Measurements from ENCODE around the gene SNX10.

SNX10 gene

DNA sequence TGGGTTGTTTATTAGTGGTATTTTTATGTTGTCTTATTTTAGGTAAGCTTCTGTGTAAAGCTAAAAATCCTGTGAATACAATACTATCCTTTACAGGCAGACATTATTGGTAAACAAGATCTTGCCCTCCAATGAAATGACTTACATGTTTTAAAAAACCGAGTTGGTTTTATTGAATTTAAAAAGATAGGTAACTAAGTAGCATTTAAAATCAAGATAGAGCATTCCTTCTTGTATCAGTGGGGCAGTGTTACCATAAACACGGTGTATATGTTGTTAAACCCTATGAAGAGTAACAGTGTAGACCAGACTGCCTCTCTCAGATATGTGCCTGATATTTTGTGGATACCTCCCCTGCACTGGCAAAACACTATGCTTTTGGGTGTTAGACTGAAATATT is 81.0 kb downstream of the SNX10 start:
- DNase-seq = no peak

DNA sequence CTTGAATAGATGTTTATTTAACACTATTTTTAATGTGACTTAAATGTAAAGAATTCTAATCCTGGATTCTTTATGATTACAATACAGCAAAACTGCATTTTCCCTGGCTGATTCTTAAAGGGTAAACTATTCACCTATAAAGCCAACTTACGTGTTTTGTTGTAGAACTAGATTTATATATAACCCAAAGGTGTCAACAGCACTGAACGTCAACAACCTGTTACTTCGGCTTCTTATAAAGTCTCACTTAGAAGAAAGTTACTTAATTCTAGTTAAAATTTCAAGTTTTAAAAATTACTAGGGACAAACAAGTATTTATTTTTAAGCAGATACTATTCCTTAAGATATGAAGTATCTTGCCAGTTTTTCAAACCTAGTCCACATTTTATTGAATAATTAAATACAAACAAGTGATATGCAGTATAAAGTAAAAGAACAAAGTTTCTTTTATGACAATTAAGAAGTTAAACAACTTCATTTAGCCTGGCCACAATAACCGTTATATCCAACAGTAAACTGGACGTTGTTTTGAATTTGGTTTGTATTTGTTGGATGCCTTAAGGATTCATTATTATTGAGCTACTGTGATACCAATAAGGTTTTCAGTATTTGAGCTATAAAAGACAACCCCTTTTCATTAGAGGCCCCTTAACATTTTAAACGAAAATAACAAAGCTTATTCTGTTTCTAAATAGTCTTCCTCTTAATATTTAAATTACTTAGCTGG is 83.1 kb downstream of the SNX10 start:
- no peak for DNase-seq

DNA sequence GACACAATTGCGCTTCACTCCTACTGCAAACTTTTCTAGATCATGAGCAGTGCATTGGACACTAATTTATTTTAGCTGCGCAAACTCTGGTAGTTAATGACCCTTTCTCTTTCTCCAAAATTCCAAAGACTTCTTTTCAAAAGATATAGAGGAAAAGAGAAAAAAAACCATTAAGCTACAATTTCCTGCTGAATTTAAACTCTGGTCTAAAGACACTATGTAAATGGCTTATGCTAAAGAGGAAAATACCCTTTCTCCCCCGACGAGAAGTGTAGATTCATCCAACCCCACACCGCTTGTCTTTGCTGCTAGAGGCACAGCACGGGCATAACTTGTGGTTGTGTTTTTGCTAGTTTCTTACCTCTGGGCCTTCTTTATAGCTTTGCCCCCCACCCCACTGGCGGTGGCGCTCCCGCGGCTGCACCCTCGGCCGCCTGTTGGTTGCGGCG is 84.1 kb downstream of the SNX10 start:
- no peak for DNase-seq

DNA sequence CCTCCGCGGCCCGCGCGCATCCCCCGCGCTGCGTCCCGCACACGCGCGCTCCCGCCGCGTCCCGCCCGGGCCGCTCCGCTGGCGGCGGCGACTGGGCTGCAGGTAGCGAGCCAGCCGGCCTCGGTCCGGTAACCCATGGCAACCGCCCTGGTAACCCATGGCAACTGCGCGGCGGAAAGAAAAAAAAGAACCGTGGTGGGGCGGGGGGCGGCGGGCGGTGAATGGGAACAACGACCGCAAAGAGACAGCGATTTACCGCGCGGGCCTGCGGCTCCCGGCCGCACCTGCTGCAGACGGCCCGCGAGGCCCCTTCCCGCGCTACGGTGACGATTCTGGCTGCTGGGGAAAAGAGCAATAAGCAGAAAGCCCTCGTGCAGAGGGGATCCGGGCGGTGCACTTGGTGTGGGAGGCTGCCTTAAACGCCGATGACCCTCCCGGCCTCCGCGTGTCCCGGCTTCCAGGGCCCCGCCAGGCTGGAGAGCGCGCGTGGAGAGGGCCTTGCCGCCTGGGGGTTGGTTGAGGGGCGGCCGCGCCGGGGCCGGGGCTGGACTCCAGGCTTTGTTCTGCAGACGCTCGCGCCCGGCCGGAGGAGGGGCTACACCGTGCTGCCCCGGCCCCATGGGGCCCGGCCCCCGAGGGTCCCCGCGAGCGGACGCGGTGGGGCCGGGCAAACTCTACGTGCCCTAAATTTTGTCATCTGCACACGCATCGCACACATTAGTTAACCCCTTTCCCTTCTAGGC is 84.7 kb downstream of the SNX10 start:
- peak; percentile 82 for DNase-seq

DNA sequence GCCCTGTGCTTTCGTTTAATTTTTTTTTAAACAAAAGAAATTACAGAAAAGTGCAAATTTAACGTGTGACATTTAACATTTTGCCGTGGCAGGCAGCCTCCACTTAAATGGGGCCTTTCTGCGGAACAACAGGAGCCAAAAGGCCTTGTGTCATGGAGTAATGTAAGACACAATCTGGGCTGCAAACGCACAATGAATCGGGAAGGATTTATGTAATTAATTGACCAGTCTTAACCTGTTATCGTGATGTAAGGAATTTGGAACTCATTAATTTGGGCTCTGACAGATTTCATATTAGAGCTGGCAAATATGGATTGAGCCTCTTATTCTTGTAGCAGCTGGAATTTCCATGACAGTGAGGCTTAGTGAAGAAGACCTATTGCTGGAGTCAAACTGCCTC is 86.4 kb downstream of the SNX10 start:
- DNase-seq = no peak

DNA sequence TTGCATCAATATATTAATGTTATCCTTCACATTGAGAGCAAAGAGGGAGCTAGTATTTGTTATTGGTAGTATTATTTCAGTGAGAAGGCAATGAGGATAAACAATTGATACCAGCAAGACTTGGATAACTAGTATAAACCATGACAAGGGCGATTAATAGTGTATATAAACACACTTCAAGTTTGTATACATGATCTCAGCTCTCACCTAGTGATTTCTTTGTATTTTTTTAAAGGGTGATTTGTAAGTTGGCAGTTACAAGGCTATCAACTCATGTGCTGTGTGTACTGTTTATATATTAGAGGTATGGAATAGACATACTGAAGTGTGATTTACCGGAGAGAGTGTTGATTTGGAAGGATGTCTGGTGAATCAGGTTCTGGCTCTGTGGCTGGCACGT is 88.0 kb downstream of the SNX10 start:
- no peak for DNase-seq

DNA sequence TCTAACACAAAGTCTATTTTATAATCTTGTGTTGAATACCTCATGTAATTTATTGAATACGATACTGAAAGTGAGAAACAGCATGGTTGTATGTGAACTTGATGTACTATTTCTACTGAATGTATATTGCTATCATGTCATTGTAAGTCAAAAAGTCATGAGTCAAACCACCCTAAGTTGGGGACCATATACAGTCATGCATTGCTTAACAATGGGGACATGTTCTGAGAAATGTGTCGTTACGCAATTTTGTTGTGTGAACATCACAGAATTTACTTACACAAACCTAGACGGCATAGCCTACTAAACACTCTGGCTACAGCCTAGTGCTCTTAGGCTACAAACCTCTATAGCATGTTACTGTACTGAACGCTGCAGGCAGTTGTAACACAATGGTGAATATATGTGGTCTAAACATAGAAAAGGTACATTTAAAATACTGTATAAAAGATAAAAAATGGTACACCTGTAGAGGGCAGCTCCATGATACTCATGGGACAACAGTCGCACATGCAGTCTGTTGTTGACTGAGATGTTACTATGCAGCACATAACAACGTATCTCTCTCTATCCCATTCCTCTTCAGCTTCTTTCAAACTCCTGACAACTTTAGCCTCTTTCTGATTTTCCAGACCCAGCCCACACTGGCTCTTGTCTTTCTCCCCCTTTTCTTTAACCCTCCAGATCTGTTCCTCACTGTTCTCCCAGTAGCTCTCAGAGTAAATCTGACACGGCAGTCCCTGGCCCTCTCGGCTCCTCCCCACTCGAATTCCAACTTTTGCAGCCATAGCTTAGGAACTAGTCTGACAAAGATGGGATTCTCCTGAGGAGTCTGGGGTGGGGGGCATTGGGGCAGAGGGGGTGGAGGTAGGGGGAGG is 90.1 kb downstream of the SNX10 start:
- no peak for DNase-seq

DNA sequence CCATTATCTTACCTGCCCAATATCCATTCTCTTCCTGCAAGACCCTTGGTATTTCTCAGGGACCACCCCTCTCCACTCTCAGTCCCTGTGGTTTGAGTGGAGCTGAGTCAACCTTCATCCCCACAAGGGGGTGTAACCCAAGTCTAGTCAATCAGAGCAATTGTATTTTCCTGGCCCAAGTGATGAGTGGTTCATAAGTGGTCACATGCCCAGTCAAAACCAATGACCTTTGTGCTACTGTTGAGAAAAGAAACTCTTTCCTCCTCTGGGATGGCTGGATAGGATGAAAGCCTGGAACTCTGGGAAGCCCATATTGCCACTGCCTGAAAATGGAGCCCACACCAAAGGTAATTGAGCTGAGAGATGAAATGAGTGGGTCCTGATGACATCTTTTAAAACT is 93.6 kb downstream of the SNX10 start:
- DNase-seq = no peak

DNA sequence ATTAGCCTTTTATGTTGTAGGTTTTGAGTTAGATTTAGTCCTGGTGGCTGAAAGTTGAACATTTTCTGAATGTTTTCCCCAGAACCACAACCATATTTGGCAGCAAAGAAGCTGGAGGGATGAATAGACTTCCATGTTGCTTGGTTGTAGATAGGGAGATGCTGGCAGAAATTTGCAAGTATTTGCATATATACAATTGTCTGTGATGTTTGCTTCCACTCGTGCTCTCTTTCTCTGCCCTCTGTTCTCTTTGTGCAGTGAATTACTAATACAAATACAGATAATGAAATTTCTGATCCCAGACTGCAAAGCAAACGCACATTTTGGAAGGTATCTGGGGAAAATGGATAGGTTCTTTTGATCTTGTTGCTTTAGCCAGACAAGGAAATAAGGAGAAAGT is 96.1 kb downstream of the SNX10 start:
- no peak for DNase-seq

GRCh38 chr7:26388256-26388655 is 96.6 kb downstream of the SNX10 start:
- no peak for DNase-seq

GRCh38 chr7:26390016-26390415 is 98.4 kb downstream of the SNX10 start:
- DNase-seq = no peak

DNA sequence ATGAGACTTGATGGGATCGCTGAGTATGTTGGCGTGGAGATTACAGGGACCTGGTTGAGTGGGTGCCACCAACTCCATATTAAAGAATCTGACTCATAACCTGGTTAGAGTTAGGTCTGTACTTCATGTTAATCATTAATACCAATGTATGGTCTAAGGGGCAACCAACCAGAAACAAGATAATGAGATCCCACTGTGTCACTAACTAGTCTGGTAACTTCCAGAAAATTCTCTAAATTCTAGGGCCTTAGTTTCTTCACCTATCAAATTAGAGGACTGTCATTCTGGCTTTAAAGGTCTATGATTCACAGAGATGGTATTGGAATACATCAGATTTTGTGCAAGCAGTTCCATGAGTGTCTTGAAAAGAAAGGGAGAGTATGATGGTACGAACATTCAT is 102.2 kb downstream of the SNX10 start:
- no peak for DNase-seq

- no peak for DNase-seq
Observed at GRCh38 chr7:26397332-26397731, 105.7 kb downstream of the SNX10 start.

GRCh38 chr7:26397796-26398426 is 106.2 kb downstream of the SNX10 start:
- peak; percentile 51 for DNase-seq

GRCh38 chr7:26398427-26398755 is 106.7 kb downstream of the SNX10 start:
- peak; percentile 58 for DNase-seq

- peak; percentile 65 for DNase-seq
Observed at GRCh38 chr7:26398756-26399509, 107.3 kb downstream of the SNX10 start.

- no peak for DNase-seq
Observed at GRCh38 chr7:26399736-26400135, 108.1 kb downstream of the SNX10 start.

DNA sequence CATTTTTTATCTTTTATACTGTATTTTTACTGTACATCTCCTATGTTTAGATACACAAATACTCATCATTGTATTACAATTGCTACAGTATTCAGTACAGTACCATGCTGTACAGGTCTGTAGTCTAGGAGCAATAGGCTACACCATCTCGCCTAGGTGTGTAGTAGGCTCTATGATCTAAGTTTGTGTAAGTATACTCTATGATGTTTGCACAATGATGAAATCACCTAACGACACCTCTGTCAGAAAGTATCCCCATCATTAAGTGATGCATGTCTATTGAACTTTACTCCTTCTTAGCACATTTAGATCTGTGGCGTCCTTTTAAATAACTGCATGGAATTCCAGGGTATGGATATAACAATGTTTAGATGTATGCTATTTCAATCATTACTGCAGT is 112.0 kb downstream of the SNX10 start:
- no peak for DNase-seq

DNA sequence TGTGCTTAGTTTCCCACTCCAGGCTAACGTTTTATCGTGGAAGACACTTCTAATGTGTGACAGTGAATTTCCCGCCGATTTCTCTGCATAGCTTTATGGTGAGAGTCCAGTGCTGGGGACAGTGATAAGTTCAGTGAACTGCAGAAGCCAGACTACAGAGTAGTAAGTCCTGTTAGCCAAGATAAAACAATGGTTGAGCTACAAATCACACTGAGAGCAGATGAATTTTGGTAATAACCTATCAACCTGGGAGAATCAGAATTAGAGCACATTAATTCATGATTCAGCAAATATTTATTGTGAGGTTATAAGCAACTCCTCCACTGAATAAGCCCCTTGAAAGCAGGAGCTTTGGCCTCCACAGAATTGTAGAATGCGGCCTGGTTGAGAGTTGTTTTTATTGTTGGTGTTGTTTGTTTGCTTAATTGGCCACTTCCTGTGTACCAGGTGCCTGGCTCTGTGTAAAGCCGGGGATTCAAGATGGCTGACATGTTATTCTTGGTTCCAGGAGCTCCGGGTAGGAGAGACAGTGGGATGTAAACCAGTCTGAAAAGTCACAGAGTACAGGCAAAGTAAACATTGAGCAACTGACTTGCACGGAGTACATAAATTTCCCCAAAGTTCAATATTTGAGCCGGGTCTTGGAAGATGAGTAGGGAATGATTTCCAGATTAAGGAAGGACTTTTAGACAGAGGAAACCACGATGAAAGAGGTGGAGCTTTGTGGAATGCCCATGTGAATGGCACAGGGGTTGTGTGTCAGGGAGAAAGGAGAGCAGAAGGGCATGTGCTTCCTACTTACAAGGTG is 112.7 kb downstream of the SNX10 start:
- DNase-seq = no peak

DNA sequence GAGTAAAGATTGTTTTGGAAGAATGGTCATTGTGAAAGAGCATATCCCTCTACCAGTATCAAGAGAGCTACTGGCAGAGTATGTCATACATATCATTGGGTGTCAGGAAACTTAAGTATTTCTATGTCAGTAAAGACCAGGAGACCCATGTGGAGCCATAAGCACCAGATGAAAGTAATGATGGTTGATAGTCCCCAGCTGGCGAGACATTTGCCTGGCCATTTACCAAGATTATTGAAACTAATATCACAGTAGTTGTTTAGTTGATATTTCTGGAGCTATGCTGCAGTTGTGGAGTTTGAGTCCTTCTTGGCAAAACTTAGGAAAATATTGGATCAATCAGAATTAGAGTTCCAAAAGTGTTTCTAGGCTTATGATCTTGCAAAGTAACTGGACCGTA is 114.8 kb downstream of the SNX10 start:
- DNase-seq = no peak
